WI38 (cell line): ENCODE measurements around the gene CCDC38.

Source experiments
- H3K4me3 ChIP-seq: 2 replicates; pipeline ENCODE4 v1.5.1; 2011; ENCODE audit warnings: low read depth, mild to moderate bottlenecking, control low read depth, low read length
- CTCF ChIP-seq: IDR thresholded peaks from 2 replicates; pipeline ENCODE4 v1.5.1; 2012; ENCODE audit warnings: low read depth, mild to moderate bottlenecking, control low read depth, low read length

CCDC38 gene

GRCh38 chr12:95960241-95960640 lies 17.8 kb upstream of the CCDC38 start:
- no peak overlapping the region for H3K4me3 ChIP-seq
- TF ChIP-seq CTCF = no peak

- no peak overlapping the region for H3K4me3 ChIP-seq
- TF ChIP-seq CTCF = no peak
Observed at GRCh38 chr12:95959107-95959506, 16.7 kb upstream of the CCDC38 start.

GRCh38 chr12:95956557-95957145 lies 14.2 kb upstream of the CCDC38 start:
- no peak overlapping the region for H3K4me3 ChIP-seq
- TF ChIP-seq CTCF = no peak

- no peak overlapping the region for H3K4me3 ChIP-seq
- TF ChIP-seq CTCF = no peak
Observed at GRCh38 chr12:95955549-95956159, 13.2 kb upstream of the CCDC38 start.

GRCh38 chr12:95953000-95953399 lies 10.6 kb upstream of the CCDC38 start:
- TF ChIP-seq CTCF = no peak
- H3K4me3 ChIP-seq = no peak overlapping the region

GRCh38 chr12:95951515-95951914 lies 9.1 kb upstream of the CCDC38 start:
- TF ChIP-seq CTCF = no peak

GRCh38 chr12:95949477-95950206 lies 7.2 kb upstream of the CCDC38 start:
- H3K4me3 ChIP-seq = no peak overlapping the region
- TF ChIP-seq CTCF = no peak

More at GRCh38 chr12:95951515-95951914, 9.1 kb upstream of the CCDC38 start:
- H3K4me3 ChIP-seq = no peak overlapping the region
